Mucosa of descending colon (tissue), 3 donors: ENCODE results near the gene SAMD4A. TPM values are rescaled to one million over a fixed set of nuclear protein-coding genes. Genes with fewer than 3 reads are reported as not detected.

Experiments used
- ATAC-seq: fragments of 200-7000 bp; cut with Tn5 transposase; one replicate; pipeline ENCODE4 v1.9.1; 2020; ENCODE audit warnings: mild to moderate bottlenecking, moderate library complexity
- DNase-seq, 3 donors: peaks; one replicate each; pipeline ENCODE4 v3.0.0-alpha.2; 2020
- H3K36me3 ChIP-seq: fragments of 200-600 bp; one replicate; pipeline ENCODE4 v1.8.0; 2021; ENCODE audit warnings: low read depth, mild to moderate bottlenecking
- H3K4me1 ChIP-seq: fragments of 200-600 bp; one replicate; pipeline ENCODE4 v1.8.0; 2021; ENCODE audit warnings: low read depth, mild to moderate bottlenecking
- H3K4me3 ChIP-seq: fragments of 200-600 bp; one replicate; pipeline ENCODE4 v1.8.0; 2021; ENCODE audit warnings: mild to moderate bottlenecking
- H3K9me3 ChIP-seq: fragments of 200-600 bp; one replicate; pipeline ENCODE4 v1.8.0; 2021; ENCODE audit warnings: mild to moderate bottlenecking
- intact Hi-C, 2 donors: fragments of 100-400 bp; cut with DNase I in 1 of 2; cut with micrococcal nuclease in 1 of 2; formaldehyde crosslinking; loops; one replicate each; pipeline versions ENCODE4 v1.11.0 to v1.11.1; 2022; cut with DNase I, micrococcal nuclease
- total RNA-seq, 3 donors: library from RNA; stranded (reverse); fragmentation: NEBNext Ultra II Directional in 2 of 3; extraction: Animal tissue kit (Norgen Biotek cat#: 25700) in 2 of 3; gene quantifications; one replicate each; pipeline versions ENCODE4 v1.2.1 to v1.2.4, GENCODE V29; 2021 to 2023
- TF ChIP-seq, protein P1 (sequence below): fragments of 200-600 bp; IDR thresholded peaks from one replicate; pipeline ENCODE4 v1.8.0; 2022; ENCODE audit warnings: antibody characterized with exemption, mild to moderate bottlenecking
- donor health status: DM: no; HTN: no; CAD: no; lungs with moderate emphysema.
- donor health status: DM: no; HTN: no; CAD: no.
- donor health status: DM: no; HTN: yes; CAD: no.

Gene SAMD4A
- total RNA-seq, 3 donors from 2014 or later = 14.7 to 82.1 (median 16.5) TPM

DNA sequence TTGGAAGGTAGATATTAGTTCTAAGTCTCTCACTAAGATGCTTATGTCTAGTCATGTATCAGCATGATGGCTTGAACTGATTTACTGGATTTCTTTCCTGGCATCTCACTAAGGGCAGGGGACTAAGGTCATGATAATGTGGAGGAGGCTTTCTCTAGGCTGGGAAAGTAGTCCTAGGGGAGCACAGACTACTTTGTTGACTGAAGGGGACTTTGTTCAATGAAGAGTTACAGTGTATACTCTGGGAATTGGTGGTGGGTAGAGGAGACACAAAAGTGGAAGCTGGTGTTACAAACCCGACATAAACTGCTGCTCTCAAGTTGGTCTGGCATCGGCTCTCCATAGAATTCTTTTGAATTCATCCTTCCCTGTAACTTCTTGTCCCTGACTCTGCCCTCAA, 75.2 kb downstream of the SAMD4A start:
- ATAC-seq (no peak), DNase-seq (no peak)
- TF ChIP-seq, protein P1, sequence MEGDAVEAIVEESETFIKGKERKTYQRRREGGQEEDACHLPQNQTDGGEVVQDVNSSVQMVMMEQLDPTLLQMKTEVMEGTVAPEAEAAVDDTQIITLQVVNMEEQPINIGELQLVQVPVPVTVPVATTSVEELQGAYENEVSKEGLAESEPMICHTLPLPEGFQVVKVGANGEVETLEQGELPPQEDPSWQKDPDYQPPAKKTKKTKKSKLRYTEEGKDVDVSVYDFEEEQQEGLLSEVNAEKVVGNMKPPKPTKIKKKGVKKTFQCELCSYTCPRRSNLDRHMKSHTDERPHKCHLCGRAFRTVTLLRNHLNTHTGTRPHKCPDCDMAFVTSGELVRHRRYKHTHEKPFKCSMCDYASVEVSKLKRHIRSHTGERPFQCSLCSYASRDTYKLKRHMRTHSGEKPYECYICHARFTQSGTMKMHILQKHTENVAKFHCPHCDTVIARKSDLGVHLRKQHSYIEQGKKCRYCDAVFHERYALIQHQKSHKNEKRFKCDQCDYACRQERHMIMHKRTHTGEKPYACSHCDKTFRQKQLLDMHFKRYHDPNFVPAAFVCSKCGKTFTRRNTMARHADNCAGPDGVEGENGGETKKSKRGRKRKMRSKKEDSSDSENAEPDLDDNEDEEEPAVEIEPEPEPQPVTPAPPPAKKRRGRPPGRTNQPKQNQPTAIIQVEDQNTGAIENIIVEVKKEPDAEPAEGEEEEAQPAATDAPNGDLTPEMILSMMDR = no peak
- H3K36me3 ChIP-seq = no peaks in the 10 kb centered on the region
- intact Hi-C loops = no loop called here
- no peaks in the 10 kb centered on the region for H3K9me3 ChIP-seq
- H3K4me3 ChIP-seq = no peak overlapping the region
- no peaks in the 10 kb centered on the region for H3K4me1 ChIP-seq

- ATAC-seq (no peak), DNase-seq (no peak)
- Histone ChIP-seq H3K36me3 (no peaks in the 10 kb centered on the region), H3K4me3 (no peak overlapping the region), H3K4me1 (no peaks in the 10 kb centered on the region), H3K9me3 (no peaks in the 10 kb centered on the region)
- TF ChIP-seq, protein P1 = no peak
- intact Hi-C loops = no loop called here
These were observed 76.1 kb downstream of the SAMD4A start for GRCh38 chr14:54642801-54643695.

GRCh38 chr14:54643696-54644176, 76.8 kb downstream of the SAMD4A start:
- intact Hi-C loops = no loop called here
- H3K4me1 ChIP-seq = no peaks in the 10 kb centered on the region
- TF ChIP-seq, protein P1 = no peak

GRCh38 chr14:54645639-54646038, 78.7 kb downstream of the SAMD4A start:
- no peaks in the 10 kb centered on the region for H3K36me3 ChIP-seq
- peaks cover 4% of the 10 kb centered on the region for H3K4me1 ChIP-seq
- H3K9me3 ChIP-seq = no peaks in the 10 kb centered on the region
- intact Hi-C loops = no loop called here
- ATAC-seq (no peak), DNase-seq (no peak)
- no peak overlapping the region for H3K4me3 ChIP-seq
- TF ChIP-seq, protein P1 = no peak

More at GRCh38 chr14:54643696-54644176, 76.8 kb downstream of the SAMD4A start:
- DNase-seq = no peak
- H3K4me3 ChIP-seq = no peak overlapping the region
- no peak for ATAC-seq
- no peaks in the 10 kb centered on the region for H3K9me3 ChIP-seq
- H3K36me3 ChIP-seq = no peaks in the 10 kb centered on the region

DNA sequence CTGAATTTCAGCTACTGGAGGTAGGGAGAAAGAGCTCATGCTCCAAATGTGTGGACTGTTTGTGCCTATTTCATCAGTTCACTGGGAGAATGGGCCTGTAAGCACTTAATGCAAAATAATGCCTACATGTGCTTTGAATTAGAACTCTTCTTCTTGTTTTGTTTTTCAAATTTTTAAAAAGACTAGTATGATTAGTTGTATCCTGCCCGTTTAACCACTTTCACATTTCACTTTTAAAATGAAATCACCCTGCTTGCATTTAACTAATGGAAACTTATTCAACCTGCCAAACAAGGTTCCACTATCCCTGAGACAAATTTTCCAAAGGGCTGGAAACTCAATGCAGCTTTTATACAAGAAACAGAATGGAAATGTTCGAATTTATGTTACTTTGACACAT, 79.7 kb downstream of the SAMD4A start:
- Histone ChIP-seq H3K36me3 (no peaks in the 10 kb centered on the region), H3K9me3 (no peaks in the 10 kb centered on the region), H3K4me1 (peaks cover 4% of the 10 kb centered on the region), H3K4me3 (no peak overlapping the region)
- no peak for DNase-seq
- TF ChIP-seq, protein P1 = no peak
- intact Hi-C loops = no loop called here
- ATAC-seq = no peak
